Measurements from ENCODE around the gene PWP2. TPM values are rescaled to one million over a fixed set of nuclear protein-coding genes. Genes with fewer than 3 reads are reported as not detected.

The PWP2 gene
- total and polyA plus RNA-seq, 2 donors (not counting 3 experiments of a cell fraction or from before 2014, with no cell fraction given): 5.1 to 31.8 TPM

DNA sequence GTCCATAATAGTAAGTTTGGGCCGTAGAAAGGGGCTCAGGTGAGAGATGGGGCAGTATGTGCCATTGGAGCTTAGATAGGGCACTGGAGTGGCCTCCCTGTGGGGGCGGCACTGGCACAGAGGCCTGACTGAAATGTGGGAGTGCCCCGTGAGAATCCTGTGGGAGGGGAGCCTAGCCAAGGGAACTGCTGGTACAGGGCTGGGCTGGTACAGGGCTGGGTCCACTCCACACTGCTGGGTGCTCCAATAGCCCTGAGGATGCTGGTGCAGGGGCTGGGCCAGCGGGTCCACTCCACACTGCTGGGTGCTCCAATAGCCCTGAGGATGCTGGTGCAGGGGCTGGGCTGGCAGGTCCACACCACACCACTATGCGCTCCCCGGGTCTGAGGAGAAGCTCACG is 44.8 kb upstream of the PWP2 start:
- no peaks in the 10 kb centered on the region for H3K4me1 ChIP-seq (ENCODE audit: control insufficient read depth, extremely low read depth, insufficient read depth, low read length)
- peaks cover 14 to 28% of the 10 kb centered on the region in 2 experiments for H3K36me3 ChIP-seq (ENCODE audit: control insufficient read depth in 2 of 2, extremely low read depth in 1 of 2, insufficient read depth in 2 of 2, low read length in 2 of 2)
- no peak overlapping the region for H2AFZ ChIP-seq (ENCODE audit: low read depth, low read length)
- no peak overlapping the region for H3K9ac ChIP-seq (replicated peaks; ENCODE audit: extremely low read depth, insufficient read depth, low read length)
- no peak for DNase-seq (ENCODE audit: low read depth, low spot score)
- no peaks in the 10 kb centered on the region for H3K9me1 ChIP-seq (replicated peaks; ENCODE audit: control insufficient read depth, extremely low read depth, insufficient read depth, low read length)
- no peak overlapping the region for H3K4me3 ChIP-seq (replicated peaks in 1 of 3; ENCODE audit: insufficient read depth in 1 of 3, low read depth in 1 of 3, low read length in 3 of 3)
- CTCF ChIA-PET: interaction anchor here (1.3 kb wide), 1 partner anchor 49 kb away, joined by 3 read pairs; no protein-coding TSS in a partner anchor
- intact Hi-C loops (cut with micrococcal nuclease) (no loop called here), dilution Hi-C loops (cut with MboI; ENCODE audit: extremely low pct_ligation_motif_present, low sequenced_read_pairs) (no loop called here)
- no peaks in the 10 kb centered on the region for H3K27me3 ChIP-seq (ENCODE audit: control insufficient read depth in 2 of 2, insufficient read depth in 2 of 2, low read length in 2 of 2)
- no peak overlapping the region for H3K4me2 ChIP-seq (ENCODE audit: insufficient read depth, low read length)
- TF ChIP-seq POLR2A (IDR thresholded peaks at IDR 0.05; ENCODE audit: low read depth, low read length) (no peak), MYC (IDR thresholded peaks at IDR 0.05; ENCODE audit: low read depth, low read length) (no peak), POLR2AphosphoS5 (IDR thresholded peaks at IDR 0.05; ENCODE audit: insufficient read depth, low read depth, low read length) (no peak), GATA2 (IDR thresholded peaks at IDR 0.05; ENCODE audit: insufficient read depth, insufficient read length, low read depth, low read length) (no peak), EZH2 (IDR thresholded peaks at IDR 0.05; ENCODE audit: borderline replicate concordance, low read depth, low read length, severe bottlenecking) (no peak), FOS (IDR thresholded peaks at IDR 0.05; ENCODE audit: borderline replicate concordance, insufficient read depth, low read length) (no peak), JUN (IDR thresholded peaks at IDR 0.05; ENCODE audit: borderline replicate concordance, insufficient read depth, insufficient read length, low read depth) (no peak)
- TF ChIP-seq, protein P1, sequence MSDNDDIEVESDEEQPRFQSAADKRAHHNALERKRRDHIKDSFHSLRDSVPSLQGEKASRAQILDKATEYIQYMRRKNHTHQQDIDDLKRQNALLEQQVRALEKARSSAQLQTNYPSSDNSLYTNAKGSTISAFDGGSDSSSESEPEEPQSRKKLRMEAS (IDR thresholded peaks at IDR 0.05; ENCODE audit: insufficient read depth, insufficient read length): no peak
- TF ChIP-seq, protein P2, sequence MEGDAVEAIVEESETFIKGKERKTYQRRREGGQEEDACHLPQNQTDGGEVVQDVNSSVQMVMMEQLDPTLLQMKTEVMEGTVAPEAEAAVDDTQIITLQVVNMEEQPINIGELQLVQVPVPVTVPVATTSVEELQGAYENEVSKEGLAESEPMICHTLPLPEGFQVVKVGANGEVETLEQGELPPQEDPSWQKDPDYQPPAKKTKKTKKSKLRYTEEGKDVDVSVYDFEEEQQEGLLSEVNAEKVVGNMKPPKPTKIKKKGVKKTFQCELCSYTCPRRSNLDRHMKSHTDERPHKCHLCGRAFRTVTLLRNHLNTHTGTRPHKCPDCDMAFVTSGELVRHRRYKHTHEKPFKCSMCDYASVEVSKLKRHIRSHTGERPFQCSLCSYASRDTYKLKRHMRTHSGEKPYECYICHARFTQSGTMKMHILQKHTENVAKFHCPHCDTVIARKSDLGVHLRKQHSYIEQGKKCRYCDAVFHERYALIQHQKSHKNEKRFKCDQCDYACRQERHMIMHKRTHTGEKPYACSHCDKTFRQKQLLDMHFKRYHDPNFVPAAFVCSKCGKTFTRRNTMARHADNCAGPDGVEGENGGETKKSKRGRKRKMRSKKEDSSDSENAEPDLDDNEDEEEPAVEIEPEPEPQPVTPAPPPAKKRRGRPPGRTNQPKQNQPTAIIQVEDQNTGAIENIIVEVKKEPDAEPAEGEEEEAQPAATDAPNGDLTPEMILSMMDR (IDR thresholded peaks at IDR 0.05; ENCODE audit: extremely low read depth in 1 of 2, insufficient read depth in 1 of 2, low read depth in 1 of 2, low read length in 2 of 2): no peak
- no peak overlapping the region for H3K27ac ChIP-seq (ENCODE audit: insufficient read depth, low read depth, low read length)
- H3K79me2 ChIP-seq (ENCODE audit: control insufficient read depth, insufficient read depth, low read length): no peaks in the 10 kb centered on the region
- H4K20me1 ChIP-seq (replicated peaks; ENCODE audit: control insufficient read depth, extremely low read depth, insufficient read depth, low read length): no peaks in the 10 kb centered on the region
- FAIRE-seq: no peak
- H3K9me3 ChIP-seq (replicated peaks; ENCODE audit: control insufficient read depth, insufficient read depth, low read length): no peaks in the 10 kb centered on the region
- POLR2A ChIA-PET: no interaction called here
- no TSS peak for BruUV-seq (replicated peaks)

All from endothelial cell of umbilical vein (primary cell).